Osteoblast (primary cell): ENCODE data around the gene AGAP6. TPM values are rescaled to one million over a fixed set of nuclear protein-coding genes. Genes with fewer than 3 reads are reported as not detected.
"Not testable (repeated sequence)": the region's sequence is repeated elsewhere in the genome, so short reads cannot be mapped to it uniquely, and the experiment has no call there.

ENCODE experiments used
- DNase-seq: peaks from one replicate; pipeline ENCODE4 v3.0.0; 2011; ENCODE audit warnings: low spot score, mixed read lengths; ENCODE audit not compliant: insufficient read length; ENCODE audit errors: missing footprints
- H2AFZ ChIP-seq: 2 replicates; pipeline ENCODE4 v1.6.0; 2011; ENCODE audit warnings: mild to moderate bottlenecking, low read length
- H3K27ac ChIP-seq: 2 replicates; pipeline ENCODE4 v1.5.1; 2011; ENCODE audit warnings: mild to moderate bottlenecking, low read depth, low read length, moderate library complexity
- H3K27me3 ChIP-seq: 2 replicates; pipeline ENCODE4 v1.6.0; 2012; ENCODE audit warnings: mild to moderate bottlenecking, control low read depth, inconsistent platforms, low read length, moderate library complexity; ENCODE audit not compliant: insufficient read depth
- H3K36me3 ChIP-seq: 2 replicates; pipeline ENCODE4 v1.5.1; 2011; ENCODE audit warnings: mild to moderate bottlenecking, low read length, control low read depth, moderate library complexity; ENCODE audit not compliant: insufficient read depth
- H3K4me1 ChIP-seq: 2 replicates; pipeline ENCODE4 v1.5.1; 2011; ENCODE audit warnings: mild to moderate bottlenecking, low read length, control low read depth, moderate library complexity; ENCODE audit not compliant: insufficient read depth
- H3K4me2 ChIP-seq: 2 replicates; pipeline ENCODE4 v1.6.0; 2011; ENCODE audit warnings: mild to moderate bottlenecking, low read length; ENCODE audit not compliant: insufficient read depth
- H3K4me3 ChIP-seq: fragments of 200-600 bp; sonication (generic); 3 replicates; pipeline ENCODE4 v1.5.1; 2012; ENCODE audit warnings: mild to moderate bottlenecking, low read length, inconsistent platforms; ENCODE audit not compliant: insufficient read depth
- H3K79me2 ChIP-seq: 2 replicates; pipeline ENCODE4 v1.6.0; 2012; ENCODE audit warnings: mild to moderate bottlenecking, low read length, control low read depth, inconsistent platforms; ENCODE audit not compliant: insufficient read depth
- H3K9me3 ChIP-seq: 2 replicates; pipeline ENCODE4 v1.5.1; 2011; ENCODE audit warnings: low read depth, low read length, control low read depth
- H4K20me1 ChIP-seq: 2 replicates; pipeline ENCODE4 v1.6.0; 2012; ENCODE audit warnings: mild to moderate bottlenecking, low read length, control low read depth; ENCODE audit not compliant: insufficient read depth
- total RNA-seq: library from RNA; depleted of rRNA; stranded (reverse); fragments of >200 nt; gene quantifications from 2 replicates; pipeline ENCODE4 v1.2.3, GENCODE V29; 2012
- TF ChIP-seq, protein P1 (sequence below): IDR thresholded peaks from 2 replicates; pipeline ENCODE4 v1.5.1; 2011; ENCODE audit warnings: mild to moderate bottlenecking, low read depth, low read length, moderate library complexity; ENCODE audit errors: extremely low read depth

AGAP6 gene
- total RNA-seq, 1 donor = 4.3 TPM

DNA sequence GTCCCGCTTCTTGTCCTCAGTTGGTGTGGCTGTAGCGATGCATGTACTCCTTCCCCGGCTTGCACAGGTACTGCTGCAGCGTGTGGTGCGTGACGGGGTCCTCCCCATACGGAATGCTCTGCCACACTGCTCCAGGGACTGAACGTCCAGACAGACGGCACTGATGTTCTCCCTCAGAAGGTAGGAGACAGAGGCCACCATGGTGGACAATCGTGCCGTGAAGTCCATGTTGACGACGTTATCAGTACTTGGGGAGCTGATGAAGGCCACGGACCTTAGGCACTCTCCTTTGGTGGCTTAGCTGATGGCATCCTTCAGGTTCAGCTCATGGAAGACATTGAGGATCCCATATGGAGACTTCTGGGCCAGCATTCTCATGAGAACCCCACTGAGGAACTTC, 37.4 kb downstream of the AGAP6 start:
- Histone ChIP-seq H3K4me2 (no peak overlapping the region), H3K9me3 (no peaks in the 10 kb centered on the region), H4K20me1 (no peaks in the 10 kb centered on the region), H3K79me2 (no peaks in the 10 kb centered on the region), H3K36me3 (no peaks in the 10 kb centered on the region), H3K4me3 (no peak overlapping the region), H3K27ac (no peak overlapping the region), H3K4me1 (no peaks in the 10 kb centered on the region), H3K27me3 (peaks cover 15% of the 10 kb centered on the region), H2AFZ (no peak overlapping the region)
- peak; percentile 66 for DNase-seq
- TF ChIP-seq, protein P1, sequence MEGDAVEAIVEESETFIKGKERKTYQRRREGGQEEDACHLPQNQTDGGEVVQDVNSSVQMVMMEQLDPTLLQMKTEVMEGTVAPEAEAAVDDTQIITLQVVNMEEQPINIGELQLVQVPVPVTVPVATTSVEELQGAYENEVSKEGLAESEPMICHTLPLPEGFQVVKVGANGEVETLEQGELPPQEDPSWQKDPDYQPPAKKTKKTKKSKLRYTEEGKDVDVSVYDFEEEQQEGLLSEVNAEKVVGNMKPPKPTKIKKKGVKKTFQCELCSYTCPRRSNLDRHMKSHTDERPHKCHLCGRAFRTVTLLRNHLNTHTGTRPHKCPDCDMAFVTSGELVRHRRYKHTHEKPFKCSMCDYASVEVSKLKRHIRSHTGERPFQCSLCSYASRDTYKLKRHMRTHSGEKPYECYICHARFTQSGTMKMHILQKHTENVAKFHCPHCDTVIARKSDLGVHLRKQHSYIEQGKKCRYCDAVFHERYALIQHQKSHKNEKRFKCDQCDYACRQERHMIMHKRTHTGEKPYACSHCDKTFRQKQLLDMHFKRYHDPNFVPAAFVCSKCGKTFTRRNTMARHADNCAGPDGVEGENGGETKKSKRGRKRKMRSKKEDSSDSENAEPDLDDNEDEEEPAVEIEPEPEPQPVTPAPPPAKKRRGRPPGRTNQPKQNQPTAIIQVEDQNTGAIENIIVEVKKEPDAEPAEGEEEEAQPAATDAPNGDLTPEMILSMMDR = no peak

- peaks cover 15% of the 10 kb centered on the region for H3K27me3 ChIP-seq
- H3K4me2 ChIP-seq = no peak overlapping the region
- no peaks in the 10 kb centered on the region for H3K36me3 ChIP-seq
- H4K20me1 ChIP-seq = no peaks in the 10 kb centered on the region
- no peaks in the 10 kb centered on the region for H3K79me2 ChIP-seq
- no peak overlapping the region for H3K27ac ChIP-seq
- no peak for DNase-seq
- H2AFZ ChIP-seq = no peak overlapping the region
- TF ChIP-seq, protein P1 = no peak
- no peaks in the 10 kb centered on the region for H3K9me3 ChIP-seq
- no peaks in the 10 kb centered on the region for H3K4me1 ChIP-seq
- no peak overlapping the region for H3K4me3 ChIP-seq
These were observed 39.0 kb downstream of the AGAP6 start for GRCh38 chr10:50027195-50027594.

DNA sequence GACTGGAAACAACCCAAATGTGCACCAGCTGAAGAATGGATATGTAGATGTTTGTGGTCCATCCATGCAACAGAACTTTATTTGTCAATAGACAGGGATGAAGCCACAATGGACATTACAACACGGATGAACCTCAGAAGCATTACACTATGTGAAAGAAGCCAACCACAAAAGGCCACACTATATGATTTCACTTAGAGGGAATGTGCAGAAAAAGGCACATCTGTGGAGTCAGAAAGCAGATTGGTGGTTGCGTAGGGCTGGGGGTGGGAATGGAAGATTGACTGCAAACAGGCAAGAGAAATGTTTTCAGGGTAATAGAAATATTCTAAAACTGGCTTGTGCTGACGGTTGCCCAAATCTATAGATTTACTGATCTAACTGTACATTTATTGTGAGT, 45.3 kb downstream of the AGAP6 start:
- no peaks in the 10 kb centered on the region for H3K9me3 ChIP-seq
- TF ChIP-seq, protein P1 = no peak
- no peaks in the 10 kb centered on the region for H3K27me3 ChIP-seq
- H3K27ac ChIP-seq = no peak overlapping the region
- no peak overlapping the region for H3K4me2 ChIP-seq
- no peak for DNase-seq
- H3K4me3 ChIP-seq = no peak overlapping the region
- no peaks in the 10 kb centered on the region for H4K20me1 ChIP-seq
- no peak overlapping the region for H2AFZ ChIP-seq
- H3K36me3 ChIP-seq = no peaks in the 10 kb centered on the region
- no peaks in the 10 kb centered on the region for H3K79me2 ChIP-seq
- no peaks in the 10 kb centered on the region for H3K4me1 ChIP-seq

DNA sequence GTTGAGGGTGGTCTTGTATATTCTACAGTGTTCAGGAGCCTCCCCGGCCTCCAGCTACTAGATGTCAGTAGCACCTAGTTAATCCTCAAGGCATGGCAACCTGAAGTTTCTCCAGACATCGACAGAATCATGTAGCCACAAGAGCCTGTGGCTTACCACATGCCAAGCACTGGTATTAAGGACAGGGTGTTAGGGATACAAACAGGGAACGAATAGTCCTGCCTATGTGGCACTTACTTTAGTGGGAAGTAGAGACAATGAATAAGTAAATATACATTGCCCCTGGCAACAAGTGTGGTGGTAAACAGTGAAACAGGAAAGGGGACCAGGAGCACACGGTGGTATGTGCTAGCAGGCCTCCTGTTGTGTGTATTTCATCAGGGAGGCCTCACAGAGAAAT, 47.1 kb downstream of the AGAP6 start:
- H3K27ac ChIP-seq, H3K27me3 ChIP-seq, H3K36me3 ChIP-seq, DNase-seq, H3K9me3 ChIP-seq, H3K4me2 ChIP-seq, H3K4me1 ChIP-seq, H3K4me3 ChIP-seq, H2AFZ ChIP-seq, H4K20me1 ChIP-seq, H3K79me2 ChIP-seq: not testable (repeated sequence)
